ENCODE data around the gene RAB36.

The RAB36 gene

GRCh38 chr22:23184764-23185113 lies 39.5 kb downstream of the RAB36 start:
- peaks cover 90% of the 10 kb centered on the region for H3K79me2 ChIP-seq (ENCODE audit: control insufficient read depth, low read length)
- peaks cover 34% of the 10 kb centered on the region for H4K20me1 ChIP-seq (ENCODE audit: control insufficient read depth, insufficient read depth, low read depth, low read length)
- peak overlapping the region; percentile 90 for H3K4me3 ChIP-seq (ENCODE audit: low read length)
- peaks cover 5% of the 10 kb centered on the region; the same call in 1 of the 2 replicates for H3F3A ChIP-seq (ENCODE audit: control insufficient read depth, insufficient read depth)
- no peaks in the 10 kb centered on the region for H3K9me2 ChIP-seq (replicated peaks; ENCODE audit: control insufficient read depth, low read length)
- H3K27me3 ChIP-seq (ENCODE audit: control insufficient read depth, low read length): no peaks in the 10 kb centered on the region
- H3K36me3 ChIP-seq (ENCODE audit: control insufficient read depth, low read length): peaks cover 71% of the 10 kb centered on the region
- no peaks in the 10 kb centered on the region for H3K9me3 ChIP-seq (ENCODE audit: control insufficient read depth, insufficient read depth, low read length)
- TF ChIP-seq CTCF (IDR thresholded peaks at IDR 0.05; ENCODE audit: low read depth, low read length, poor library complexity, severe bottlenecking): no peak
- TF ChIP-seq EZH2phosphoT487 (IDR thresholded peaks at IDR 0.05; ENCODE audit: borderline replicate concordance, low read length): no peak
- H3K4me1 ChIP-seq (ENCODE audit: control insufficient read depth, low read length): peaks cover 65% of the 10 kb centered on the region
- peak overlapping the region; percentile 91 for H3K4me2 ChIP-seq (ENCODE audit: low read length)
- H3K27ac ChIP-seq (ENCODE audit: low read depth, low read length): peak overlapping the region; percentile 46

GRCh38 chr22:23187211-23187610 lies 41.9 kb downstream of the RAB36 start:
- H3K4me1 ChIP-seq (ENCODE audit: control insufficient read depth, low read length): peaks cover 53% of the 10 kb centered on the region
- H3K27ac ChIP-seq (ENCODE audit: low read depth, low read length): no peak overlapping the region
- peaks cover 100% of the 10 kb centered on the region for H3K79me2 ChIP-seq (ENCODE audit: control insufficient read depth, low read length)
- H3F3A ChIP-seq (ENCODE audit: control insufficient read depth, insufficient read depth): peaks cover 5% of the 10 kb centered on the region; the same call in 1 of the 2 replicates
- H3K4me2 ChIP-seq (ENCODE audit: low read length): no peak overlapping the region
- H3K27me3 ChIP-seq (ENCODE audit: control insufficient read depth, low read length): no peaks in the 10 kb centered on the region
- H3K9me2 ChIP-seq (replicated peaks; ENCODE audit: control insufficient read depth, low read length): no peaks in the 10 kb centered on the region
- peaks cover 80% of the 10 kb centered on the region for H3K36me3 ChIP-seq (ENCODE audit: control insufficient read depth, low read length)
- TF ChIP-seq CTCF (IDR thresholded peaks at IDR 0.05; ENCODE audit: low read depth, low read length, poor library complexity, severe bottlenecking) (no peak), EZH2phosphoT487 (IDR thresholded peaks at IDR 0.05; ENCODE audit: borderline replicate concordance, low read length) (no peak)
- H3K9me3 ChIP-seq (ENCODE audit: control insufficient read depth, insufficient read depth, low read length): no peaks in the 10 kb centered on the region
- H3K4me3 ChIP-seq (ENCODE audit: low read length): no peak overlapping the region
- peaks cover 41% of the 10 kb centered on the region for H4K20me1 ChIP-seq (ENCODE audit: control insufficient read depth, insufficient read depth, low read depth, low read length)

- Histone ChIP-seq H3K4me2 (ENCODE audit: low read length) (no peak overlapping the region), H3K4me3 (ENCODE audit: low read length) (no peak overlapping the region), H3K79me2 (ENCODE audit: control insufficient read depth, low read length) (peaks cover 100% of the 10 kb centered on the region), H3K27me3 (ENCODE audit: control insufficient read depth, low read length) (no peaks in the 10 kb centered on the region), H3K27ac (ENCODE audit: low read depth, low read length) (no peak overlapping the region), H3K9me2 (replicated peaks; ENCODE audit: control insufficient read depth, low read length) (no peaks in the 10 kb centered on the region), H3K9me3 (ENCODE audit: control insufficient read depth, insufficient read depth, low read length) (no peaks in the 10 kb centered on the region), H3K4me1 (ENCODE audit: control insufficient read depth, low read length) (peaks cover 53% of the 10 kb centered on the region), H3F3A (ENCODE audit: control insufficient read depth, insufficient read depth) (peaks cover 5% of the 10 kb centered on the region; the same call in 1 of the 2 replicates), H4K20me1 (ENCODE audit: control insufficient read depth, insufficient read depth, low read depth, low read length) (peaks cover 37% of the 10 kb centered on the region), H3K36me3 (ENCODE audit: control insufficient read depth, low read length) (peaks cover 80% of the 10 kb centered on the region)
- no peak for TF ChIP-seq EZH2phosphoT487 (IDR thresholded peaks at IDR 0.05; ENCODE audit: borderline replicate concordance, low read length)
- TF ChIP-seq CTCF (IDR thresholded peaks at IDR 0.05; ENCODE audit: low read depth, low read length, poor library complexity, severe bottlenecking): no peak
Measured at GRCh38 chr22:23187871-23188700, 42.8 kb downstream of the RAB36 start.
